Measurements from ENCODE around the gene TNMD.
"Not testable (repeated sequence)": the region's sequence is repeated elsewhere in the genome, so short reads cannot be mapped to it uniquely, and the experiment has no call there.

Gene TNMD
- long read RNA-seq = 0 reads

GRCh38 chrX:100584611-100585010 lies at the start of gene TNMD:
TSS of gene TNMD (plus strand) at chrX:100584936. CDS start at chrX:100585019, 83 bp downstream.
- no peak for DNase-seq (ENCODE audit: low read depth in 1 of 2, low spot score in 1 of 2)
- Histone ChIP-seq H3K27me3 (ENCODE audit: insufficient read depth, poor library complexity, severe bottlenecking) (peaks cover 3% of the 10 kb centered on the region), H3K4me3 (replicated peaks; ENCODE audit: insufficient read depth, low read length) (no peak within 1 kb of the TSS), H3K27ac (replicated peaks) (no peak within 1 kb of the TSS)
- no peak for TF ChIP-seq POLR2AphosphoS5 (IDR thresholded peaks at IDR 0.05; ENCODE audit: low read depth)
- TF ChIP-seq CTCF (IDR thresholded peaks at IDR 0.05; ENCODE audit: insufficient read depth, low read length) = no peak
- no peak for TF ChIP-seq REST (IDR thresholded peaks at IDR 0.05; ENCODE audit: insufficient replicate concordance, low read depth)
- no peak for TF ChIP-seq GABPA (IDR thresholded peaks at IDR 0.05; ENCODE audit: low read depth)
- no peak for TF ChIP-seq SPI1 (IDR thresholded peaks at IDR 0.05; ENCODE audit: borderline replicate concordance, low read depth)

GRCh38 chrX:100565534-100565933 lies 19.2 kb upstream of the TNMD start:
- not testable (repeated sequence) for DNase-seq (ENCODE audit: low read depth in 1 of 2, low spot score in 1 of 2); H3K27me3 ChIP-seq (ENCODE audit: insufficient read depth, poor library complexity, severe bottlenecking); H3K27ac ChIP-seq (replicated peaks); H3K4me3 ChIP-seq (replicated peaks; ENCODE audit: insufficient read depth, low read length)

- Histone ChIP-seq H3K4me3 (replicated peaks; ENCODE audit: insufficient read depth, low read length) (no peak overlapping the region), H3K27me3 (ENCODE audit: insufficient read depth, poor library complexity, severe bottlenecking) (peaks cover 3% of the 10 kb centered on the region), H3K27ac (replicated peaks) (no peak overlapping the region)
- no peak for DNase-seq (ENCODE audit: low read depth in 1 of 2, low spot score in 1 of 2)
- TF ChIP-seq CTCF (IDR thresholded peaks at IDR 0.05; ENCODE audit: insufficient read depth, low read length) (no peak), SPI1 (IDR thresholded peaks at IDR 0.05; ENCODE audit: borderline replicate concordance, low read depth) (no peak), GABPA (IDR thresholded peaks at IDR 0.05; ENCODE audit: low read depth) (no peak), REST (IDR thresholded peaks at IDR 0.05; ENCODE audit: insufficient replicate concordance, low read depth) (no peak), POLR2AphosphoS5 (IDR thresholded peaks at IDR 0.05; ENCODE audit: low read depth) (no peak)
Observed at GRCh38 chrX:100586747-100587146, 2.0 kb downstream of the TNMD start.

GRCh38 chrX:100587861-100588260 lies 3.1 kb downstream of the TNMD start:
- TF ChIP-seq REST (IDR thresholded peaks at IDR 0.05; ENCODE audit: insufficient replicate concordance, low read depth) (no peak), GABPA (IDR thresholded peaks at IDR 0.05; ENCODE audit: low read depth) (no peak), POLR2AphosphoS5 (IDR thresholded peaks at IDR 0.05; ENCODE audit: low read depth) (no peak), SPI1 (IDR thresholded peaks at IDR 0.05; ENCODE audit: borderline replicate concordance, low read depth) (no peak), CTCF (IDR thresholded peaks at IDR 0.05; ENCODE audit: insufficient read depth, low read length) (no peak)
- Histone ChIP-seq H3K27me3 (ENCODE audit: insufficient read depth, poor library complexity, severe bottlenecking) (peaks cover 3% of the 10 kb centered on the region), H3K4me3 (replicated peaks; ENCODE audit: insufficient read depth, low read length) (no peak overlapping the region), H3K27ac (replicated peaks) (no peak overlapping the region)
- no peak for DNase-seq (ENCODE audit: low read depth in 1 of 2, low spot score in 1 of 2)

Measured in HL-60 (cell line).